ENCODE data around the gene SLC46A1.

Gene SLC46A1

GRCh38 chr17:28357061-28357900 lies 48.7 kb downstream of the SLC46A1 start, which contains the start of gene POLDIP2:
Gene POLDIP2, minus strand, starts transcription at chr17:28357527. Its CDS starts 79 bp downstream, at chr17:28357448.
- peaks cover 19% of the 10 kb centered on the region for H3K4me1 ChIP-seq (ENCODE audit: control insufficient read depth, low read length)
- peak within 1 kb of the TSS; percentile 93 for H3K4me3 ChIP-seq (ENCODE audit: low read length)
- peaks cover 43% of the 10 kb centered on the region for H3K79me2 ChIP-seq (ENCODE audit: control insufficient read depth, low read length)
- H3K9me2 ChIP-seq (replicated peaks; ENCODE audit: control insufficient read depth, low read length): no peaks in the 10 kb centered on the region
- TF ChIP-seq, protein P1, sequence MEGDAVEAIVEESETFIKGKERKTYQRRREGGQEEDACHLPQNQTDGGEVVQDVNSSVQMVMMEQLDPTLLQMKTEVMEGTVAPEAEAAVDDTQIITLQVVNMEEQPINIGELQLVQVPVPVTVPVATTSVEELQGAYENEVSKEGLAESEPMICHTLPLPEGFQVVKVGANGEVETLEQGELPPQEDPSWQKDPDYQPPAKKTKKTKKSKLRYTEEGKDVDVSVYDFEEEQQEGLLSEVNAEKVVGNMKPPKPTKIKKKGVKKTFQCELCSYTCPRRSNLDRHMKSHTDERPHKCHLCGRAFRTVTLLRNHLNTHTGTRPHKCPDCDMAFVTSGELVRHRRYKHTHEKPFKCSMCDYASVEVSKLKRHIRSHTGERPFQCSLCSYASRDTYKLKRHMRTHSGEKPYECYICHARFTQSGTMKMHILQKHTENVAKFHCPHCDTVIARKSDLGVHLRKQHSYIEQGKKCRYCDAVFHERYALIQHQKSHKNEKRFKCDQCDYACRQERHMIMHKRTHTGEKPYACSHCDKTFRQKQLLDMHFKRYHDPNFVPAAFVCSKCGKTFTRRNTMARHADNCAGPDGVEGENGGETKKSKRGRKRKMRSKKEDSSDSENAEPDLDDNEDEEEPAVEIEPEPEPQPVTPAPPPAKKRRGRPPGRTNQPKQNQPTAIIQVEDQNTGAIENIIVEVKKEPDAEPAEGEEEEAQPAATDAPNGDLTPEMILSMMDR (IDR thresholded peaks at IDR 0.05; ENCODE audit: low read depth, low read length, poor library complexity, severe bottlenecking): no peak
- TF ChIP-seq EZH2phosphoT487 (IDR thresholded peaks at IDR 0.05; ENCODE audit: borderline replicate concordance, low read length): no peak
- no peaks in the 10 kb centered on the region for H3K9me3 ChIP-seq (ENCODE audit: control insufficient read depth, insufficient read depth, low read length)
- H3K27me3 ChIP-seq (ENCODE audit: control insufficient read depth, low read length): no peaks in the 10 kb centered on the region
- H3K4me2 ChIP-seq (ENCODE audit: low read length): peak within 1 kb of the TSS; percentile 79
- peak within 1 kb of the TSS; percentile 10; the same call in 1 of the 2 replicates for H3K27ac ChIP-seq (ENCODE audit: low read depth, low read length)
- peaks cover 67% of the 10 kb centered on the region for H3K36me3 ChIP-seq (ENCODE audit: control insufficient read depth, low read length)
- H3F3A ChIP-seq (ENCODE audit: control insufficient read depth, insufficient read depth): no peaks in the 10 kb centered on the region
- no peaks in the 10 kb centered on the region for H4K20me1 ChIP-seq (ENCODE audit: control insufficient read depth, insufficient read depth, low read depth, low read length)

- no peaks in the 10 kb centered on the region for H4K20me1 ChIP-seq (ENCODE audit: control insufficient read depth, insufficient read depth, low read depth, low read length)
- peaks cover 7% of the 10 kb centered on the region; the same call in 1 of the 2 replicates for H3F3A ChIP-seq (ENCODE audit: control insufficient read depth, insufficient read depth)
- H3K9me3 ChIP-seq (ENCODE audit: control insufficient read depth, insufficient read depth, low read length): no peaks in the 10 kb centered on the region
- H3K4me3 ChIP-seq (ENCODE audit: low read length): no peak overlapping the region
- TF ChIP-seq, protein P1 (IDR thresholded peaks at IDR 0.05; ENCODE audit: low read depth, low read length, poor library complexity, severe bottlenecking): no peak
- no peak for TF ChIP-seq EZH2phosphoT487 (IDR thresholded peaks at IDR 0.05; ENCODE audit: borderline replicate concordance, low read length)
- peaks cover 94% of the 10 kb centered on the region for H3K36me3 ChIP-seq (ENCODE audit: control insufficient read depth, low read length)
- H3K4me2 ChIP-seq (ENCODE audit: low read length): no peak overlapping the region
- peaks cover 7% of the 10 kb centered on the region for H3K79me2 ChIP-seq (ENCODE audit: control insufficient read depth, low read length)
- H3K27ac ChIP-seq (ENCODE audit: low read depth, low read length): no peak overlapping the region
- no peaks in the 10 kb centered on the region for H3K9me2 ChIP-seq (replicated peaks; ENCODE audit: control insufficient read depth, low read length)
- H3K4me1 ChIP-seq (ENCODE audit: control insufficient read depth, low read length): no peaks in the 10 kb centered on the region
- H3K27me3 ChIP-seq (ENCODE audit: control insufficient read depth, low read length): no peaks in the 10 kb centered on the region
These were observed 55.7 kb downstream of the SLC46A1 start for GRCh38 chr17:28350271-28350670.

- Histone ChIP-seq H3K79me2 (ENCODE audit: control insufficient read depth, low read length) (no peaks in the 10 kb centered on the region), H3F3A (ENCODE audit: control insufficient read depth, insufficient read depth) (peaks cover 7% of the 10 kb centered on the region; the same call in 1 of the 2 replicates), H3K9me2 (replicated peaks; ENCODE audit: control insufficient read depth, low read length) (no peaks in the 10 kb centered on the region), H3K9me3 (ENCODE audit: control insufficient read depth, insufficient read depth, low read length) (no peaks in the 10 kb centered on the region), H3K27me3 (ENCODE audit: control insufficient read depth, low read length) (no peaks in the 10 kb centered on the region), H3K4me1 (ENCODE audit: control insufficient read depth, low read length) (no peaks in the 10 kb centered on the region; the same call in 1 of the 2 replicates), H3K4me3 (ENCODE audit: low read length) (no peak overlapping the region), H3K27ac (ENCODE audit: low read depth, low read length) (no peak overlapping the region), H4K20me1 (ENCODE audit: control insufficient read depth, insufficient read depth, low read depth, low read length) (no peaks in the 10 kb centered on the region), H3K4me2 (ENCODE audit: low read length) (no peak overlapping the region), H3K36me3 (ENCODE audit: control insufficient read depth, low read length) (peaks cover 92% of the 10 kb centered on the region)
- no peak for TF ChIP-seq EZH2phosphoT487 (IDR thresholded peaks at IDR 0.05; ENCODE audit: borderline replicate concordance, low read length)
- TF ChIP-seq, protein P1 (IDR thresholded peaks at IDR 0.05; ENCODE audit: low read depth, low read length, poor library complexity, severe bottlenecking): no peak
These were observed 57.0 kb downstream of the SLC46A1 start for GRCh38 chr17:28348979-28349378.
